GM19468 (cell line): ENCODE data around the gene SLC25A19.

Experiments used
- ATAC-seq: cut with Tn5 transposase; IDR thresholded peaks from one replicate; pipeline ENCODE4 v1.9.1; 2021; ENCODE audit warnings: mild to moderate bottlenecking, moderate library complexity, moderate number of reproducible peaks; ENCODE audit not compliant: unreplicated experiment; ENCODE audit errors: extremely low read depth

The SLC25A19 gene

GRCh38 chr17:75289115-75289831 is at the start of gene SLC25A19:
TSS of gene SLC25A19 (minus strand) at chr17:75289433. CDS start at chr17:75286764, 2,669 bp downstream.
- ATAC-seq: peak; percentile 86

DNA sequence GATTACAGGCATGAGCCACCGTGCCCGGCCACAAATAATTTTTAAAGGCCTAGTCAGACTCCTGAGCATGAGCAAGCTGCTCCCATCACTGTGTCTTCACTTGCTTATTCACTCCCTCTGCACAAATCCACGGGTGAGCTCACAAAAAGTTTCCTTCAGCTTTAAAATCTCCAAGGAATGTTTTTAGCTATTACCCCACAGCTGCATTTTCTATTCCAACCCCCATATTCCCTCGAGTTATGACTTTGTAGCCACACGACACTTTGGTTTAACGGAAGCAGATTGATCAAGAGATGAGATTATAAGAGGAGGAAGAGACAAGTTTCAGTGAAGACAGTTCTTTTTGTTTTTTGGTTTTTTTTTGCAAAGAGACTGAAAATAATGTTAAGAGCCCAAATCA is 49.1 kb upstream of the SLC25A19 start:
- ATAC-seq: no peak

GRCh38 chr17:75335315-75335714 is 46.1 kb upstream of the SLC25A19 start:
- no peak for ATAC-seq

GRCh38 chr17:75334723-75335122 is 45.5 kb upstream of the SLC25A19 start:
- no peak for ATAC-seq

DNA sequence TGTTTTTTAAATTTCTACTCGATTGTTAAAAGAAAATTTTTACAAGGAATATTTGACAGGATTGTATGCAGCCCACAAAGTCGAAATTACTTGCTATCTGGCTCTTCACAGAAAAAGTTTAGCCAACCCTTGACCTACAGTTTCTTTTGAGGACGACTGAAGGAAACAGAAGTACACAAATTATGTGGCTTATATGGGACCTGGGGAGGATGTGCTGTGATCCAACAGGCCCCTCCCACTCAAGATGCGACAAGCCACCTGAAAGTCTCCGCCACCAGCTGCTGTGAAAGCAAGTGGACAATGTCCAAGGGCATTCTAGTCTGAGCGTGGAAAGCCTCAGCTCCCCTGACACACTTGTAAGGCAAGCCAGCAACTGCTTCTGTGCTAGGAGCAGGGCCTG is 42.4 kb upstream of the SLC25A19 start:
- no peak for ATAC-seq

DNA sequence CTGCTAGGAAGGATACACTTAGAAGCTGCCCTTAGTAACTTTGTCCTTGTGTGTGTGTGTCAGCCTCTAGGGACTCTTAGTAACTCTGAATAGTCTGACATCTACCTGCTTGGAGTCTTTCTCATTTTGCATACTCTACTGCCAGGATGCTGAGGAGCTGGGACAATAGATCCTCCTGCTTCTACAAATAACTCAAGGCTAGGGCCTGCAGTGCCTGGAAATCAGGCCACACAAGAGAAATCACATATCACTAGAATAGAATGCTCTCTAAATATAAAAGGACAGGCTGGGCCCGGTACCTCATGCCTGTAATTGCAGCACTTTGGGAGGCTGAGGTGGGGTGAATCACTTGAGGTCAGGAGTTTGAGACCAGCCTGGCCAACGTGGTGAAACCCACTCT is 38.5 kb upstream of the SLC25A19 start:
- ATAC-seq: no peak

DNA sequence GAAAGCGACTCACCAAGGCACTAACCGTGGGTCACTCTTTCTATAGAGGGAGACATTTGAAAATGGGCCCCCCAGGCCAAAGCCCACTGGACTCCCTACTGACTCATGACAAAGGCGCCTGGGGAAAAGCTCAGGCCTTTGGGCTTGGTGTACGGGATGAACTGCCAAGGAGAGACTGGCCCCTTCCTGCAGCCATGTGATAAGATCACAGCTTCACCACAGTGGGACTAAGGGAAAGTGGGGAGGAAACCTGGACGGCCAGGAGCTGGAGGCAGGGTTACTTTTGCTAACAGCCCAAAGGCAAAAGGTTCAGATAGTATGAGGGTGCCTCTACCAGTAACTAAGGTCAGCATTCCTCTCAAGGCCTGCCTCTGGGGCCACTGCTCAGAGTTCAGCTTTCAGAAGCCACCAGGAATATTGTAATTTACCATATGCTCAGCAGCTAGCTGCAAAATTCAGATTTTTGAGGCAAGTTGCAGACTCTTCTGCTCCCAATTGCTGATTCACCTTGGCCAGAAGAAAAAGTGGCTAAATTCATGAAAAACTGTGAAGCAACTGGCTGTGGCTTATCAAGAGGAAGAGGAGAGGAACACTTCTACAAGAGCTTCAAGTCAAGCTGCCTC is 37.1 kb upstream of the SLC25A19 start:
- no peak for ATAC-seq

DNA sequence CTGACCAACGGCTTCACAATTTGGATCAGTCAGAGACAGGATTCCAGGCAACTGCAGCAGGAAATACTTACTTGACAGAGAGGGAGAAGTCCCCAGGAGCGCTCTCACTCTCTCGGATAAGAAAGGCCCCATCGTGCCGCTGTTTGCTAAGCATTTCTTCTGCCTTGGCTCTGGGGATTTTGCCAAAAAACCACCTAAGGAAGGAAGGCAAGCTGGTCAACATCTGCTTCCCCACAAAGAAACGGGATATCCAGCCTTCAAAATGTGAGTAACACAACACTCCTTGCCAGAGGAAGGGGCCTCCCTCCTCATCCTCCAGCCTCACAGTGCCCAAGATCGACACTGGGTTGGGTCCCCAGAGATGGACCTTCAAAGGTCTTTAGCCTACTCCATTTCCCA is 36.6 kb upstream of the SLC25A19 start:
- ATAC-seq: no peak

DNA sequence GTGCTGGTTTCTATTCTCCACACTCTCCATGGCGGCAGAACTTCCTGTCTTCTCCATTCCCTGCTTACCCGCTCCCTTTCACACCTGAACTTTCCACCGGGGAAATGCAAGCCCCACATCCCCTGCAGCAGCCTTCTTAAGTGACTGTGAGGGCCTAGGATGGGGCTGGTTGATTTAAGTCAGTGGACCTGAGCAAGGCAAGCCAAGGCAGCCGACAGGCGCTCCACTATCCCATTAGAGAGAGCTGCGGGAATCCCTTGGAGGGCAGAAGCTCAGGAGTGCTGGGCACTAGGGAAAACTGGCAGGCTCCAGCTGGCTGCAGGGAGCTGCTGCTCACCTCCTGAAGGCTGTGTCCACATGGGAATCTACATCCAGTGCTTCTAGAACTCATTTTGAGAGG is 36.1 kb upstream of the SLC25A19 start:
- no peak for ATAC-seq

DNA sequence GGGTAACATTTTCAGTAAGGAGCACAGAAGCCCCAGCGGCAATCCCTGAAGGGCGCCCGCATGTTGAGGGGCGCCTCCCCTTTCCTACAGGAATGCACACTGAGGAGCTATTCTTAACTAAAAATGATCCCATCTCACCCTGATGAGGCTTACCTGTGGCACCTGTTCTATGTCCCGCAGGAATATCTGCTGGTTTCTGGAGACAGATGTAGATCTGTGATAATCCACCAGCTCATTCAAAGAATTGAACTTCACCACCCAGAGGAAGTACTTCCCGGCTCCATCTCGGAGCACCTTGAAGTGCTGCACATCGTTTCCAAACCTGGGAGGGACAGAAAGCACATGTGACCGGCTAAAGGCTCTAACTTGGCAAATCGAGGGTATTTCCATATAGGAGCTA is 32.3 kb upstream of the SLC25A19 start:
- no peak for ATAC-seq

DNA sequence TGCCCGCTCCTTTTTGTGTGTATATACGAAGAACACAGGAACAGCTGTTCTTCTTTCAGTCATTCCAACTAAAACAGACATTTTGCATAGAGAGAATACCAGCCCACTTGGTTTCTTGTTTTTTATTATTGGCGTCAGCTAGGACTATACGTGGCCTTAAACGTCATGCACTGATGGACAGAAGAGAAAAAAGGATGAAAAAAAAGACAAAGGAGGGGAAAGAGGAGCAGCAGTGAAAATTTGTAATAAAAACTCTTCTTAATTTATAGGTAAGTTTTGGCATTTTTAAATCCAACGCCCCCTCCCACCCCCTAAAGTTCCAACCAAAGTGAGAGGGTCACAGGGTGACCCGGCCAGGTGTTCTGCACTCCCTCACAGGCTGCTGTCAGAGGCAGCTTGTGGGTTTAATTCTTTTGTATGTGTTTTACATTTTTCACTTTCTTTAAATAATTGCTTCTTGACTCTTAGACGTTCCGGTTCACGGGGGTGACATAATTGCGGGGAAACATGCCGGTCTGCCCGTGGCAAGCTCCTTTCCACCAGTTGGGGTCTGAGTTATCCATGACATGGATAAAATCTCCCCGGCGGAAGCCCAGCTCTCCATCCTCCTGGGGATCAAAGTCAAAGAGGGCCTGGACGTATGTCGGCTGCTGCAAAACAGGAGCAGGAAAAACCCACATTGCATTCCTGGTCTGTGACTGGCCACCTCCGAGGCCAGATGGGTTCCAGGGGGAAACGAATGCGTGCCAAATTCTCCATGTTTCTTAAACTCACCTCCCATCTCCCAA is 30.9 kb upstream of the SLC25A19 start:
- no peak for ATAC-seq

GRCh38 chr17:75318615-75319222 is 29.5 kb upstream of the SLC25A19 start:
- ATAC-seq: no peak

DNA sequence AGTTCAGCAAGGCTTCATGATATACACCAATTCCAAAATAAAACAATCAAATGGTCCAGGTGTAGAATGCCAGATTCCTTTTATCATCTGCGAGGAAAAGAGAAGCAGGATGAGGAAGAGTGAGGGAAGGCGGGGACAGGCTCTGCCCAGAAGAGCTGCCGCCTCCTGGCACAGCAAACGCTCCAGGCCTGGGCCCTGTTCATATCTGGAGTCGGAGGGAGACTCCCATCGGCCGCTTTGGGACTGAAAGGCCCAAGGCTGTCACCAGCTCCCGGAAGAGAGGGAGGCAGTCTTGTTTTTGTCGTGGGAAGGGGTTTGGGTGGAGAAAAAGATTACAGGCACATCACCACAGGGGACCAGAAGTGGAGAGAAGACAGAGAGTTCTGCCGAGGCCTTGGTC is 29.0 kb upstream of the SLC25A19 start:
- no peak for ATAC-seq

GRCh38 chr17:75317671-75318070 is 28.4 kb upstream of the SLC25A19 start:
- ATAC-seq: no peak

- no peak for ATAC-seq
Observed at GRCh38 chr17:75316253-75316652, 27.0 kb upstream of the SLC25A19 start.

GRCh38 chr17:75315541-75316243 is 26.5 kb upstream of the SLC25A19 start:
- ATAC-seq: no peak

GRCh38 chr17:75313941-75314551 is 24.8 kb upstream of the SLC25A19 start:
- ATAC-seq: no peak

GRCh38 chr17:75308732-75309629 is 19.7 kb upstream of the SLC25A19 start:
- no peak for ATAC-seq
